OCI-M1 (cell line): ENCODE measurements around the gene RNPS1.
"Not testable (repeated sequence)": the region's sequence is repeated elsewhere in the genome, so short reads cannot be mapped to it uniquely, and the experiment has no call there.

Experiments used
- DNase-seq: peaks from one replicate; lab custom pipeline; 2025; lab: John Stamatoyannopoulos, UW

Gene RNPS1

GRCh38 chr16:2282866-2283555 is 15.1 kb upstream of the RNPS1 start:
- DNase-seq = no peak

DNA sequence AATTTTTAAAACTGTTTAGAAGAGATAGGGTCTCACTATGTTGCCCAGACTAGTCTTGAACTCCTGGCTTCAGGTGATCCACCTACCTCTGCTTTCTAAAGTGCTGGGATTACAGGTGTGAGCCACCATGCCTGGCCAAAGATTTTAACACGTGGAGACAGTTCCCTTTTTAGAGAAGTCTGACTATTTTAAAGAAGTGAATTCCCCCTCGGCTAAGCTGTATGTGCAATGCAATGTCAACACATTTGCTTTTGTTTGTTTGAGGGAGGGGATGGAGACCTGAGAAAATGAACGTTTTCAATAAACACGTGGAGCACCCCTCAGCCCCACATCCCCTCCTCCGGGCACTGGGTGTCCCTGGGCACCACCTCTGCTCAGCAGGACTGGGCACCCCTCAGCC is 14.3 kb upstream of the RNPS1 start:
- DNase-seq = no peak

- DNase-seq = no peak
Observed at GRCh38 chr16:2280981-2281542, 13.1 kb upstream of the RNPS1 start.

DNA sequence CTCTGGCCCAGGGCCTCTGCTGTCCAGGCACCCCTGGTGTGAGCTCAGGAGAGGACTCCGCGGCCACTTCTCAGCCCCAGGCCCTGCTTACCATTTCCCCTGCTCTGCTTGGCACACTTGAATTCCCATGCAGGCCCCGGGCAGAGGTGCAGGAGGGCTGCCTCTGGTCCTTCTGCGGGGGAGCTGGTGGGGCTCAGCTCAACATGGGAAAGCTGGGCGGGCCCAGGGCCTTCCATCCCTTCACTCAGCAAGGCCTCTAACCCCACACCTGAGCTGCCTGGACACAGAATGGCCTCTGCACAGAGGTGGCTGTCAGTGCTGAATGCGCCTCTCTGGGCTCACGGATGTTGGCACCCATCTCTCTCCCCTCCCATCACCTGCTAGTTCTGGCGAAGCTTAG is 12.5 kb upstream of the RNPS1 start:
- no peak for DNase-seq

- DNase-seq = no peak
Observed at GRCh38 chr16:2278956-2279800, 11.3 kb upstream of the RNPS1 start.

DNA sequence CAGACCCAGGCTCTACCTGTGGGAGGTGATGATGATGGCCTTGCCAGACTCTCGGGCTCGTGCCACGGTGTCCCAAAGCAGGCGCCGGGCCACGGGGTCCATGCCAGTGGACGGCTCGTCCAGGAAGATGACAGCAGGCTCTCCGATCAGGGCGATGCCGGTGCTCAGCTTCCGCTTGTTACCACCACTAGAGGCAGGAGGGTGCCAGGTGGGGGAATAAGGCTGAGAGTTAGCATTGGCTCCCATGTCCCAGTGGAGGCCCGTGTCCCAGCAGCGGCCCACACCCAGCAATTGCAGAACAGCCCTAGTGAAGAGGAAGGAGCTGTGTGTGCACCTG is 10.3 kb upstream of the RNPS1 start:
- no peak for DNase-seq

DNA sequence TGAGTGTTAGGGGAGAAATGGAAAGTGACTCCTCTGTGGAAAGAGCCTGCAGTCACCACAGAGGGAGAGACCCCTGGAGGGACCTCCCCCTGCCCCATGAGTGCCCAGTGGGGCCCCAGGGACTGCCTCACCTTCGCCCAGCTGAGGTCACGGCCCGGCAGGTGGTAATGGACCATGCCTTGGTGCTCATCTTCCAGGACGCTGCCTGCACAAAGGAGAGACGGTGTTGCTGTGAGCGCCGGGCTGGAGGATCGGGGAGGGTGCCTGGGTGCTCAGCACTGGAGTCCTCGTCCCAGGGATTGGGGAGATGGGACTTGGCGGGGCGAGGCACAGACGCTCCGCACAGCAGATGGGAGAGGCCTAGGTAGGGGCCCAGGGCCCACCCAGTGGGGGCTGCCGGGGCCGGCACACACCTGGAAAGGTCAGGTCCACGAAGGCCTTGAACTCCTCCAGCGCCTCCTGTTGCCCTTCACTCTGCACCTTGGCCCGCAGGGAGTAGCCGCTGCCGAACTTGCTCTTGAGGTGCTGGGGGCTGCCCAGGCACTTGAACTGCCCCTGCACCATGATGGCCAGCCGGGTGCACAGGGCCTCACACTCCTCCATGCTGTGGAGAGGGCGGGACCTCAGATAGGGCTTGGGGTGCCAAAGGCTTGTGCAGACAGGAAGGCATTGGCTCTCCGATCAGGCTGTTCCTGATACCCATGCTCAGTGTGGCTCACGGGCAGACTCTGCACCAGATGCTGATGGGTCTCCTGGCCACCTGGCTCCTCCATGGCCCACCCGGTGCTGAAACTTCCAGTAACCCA is 9.7 kb upstream of the RNPS1 start:
- DNase-seq = no peak

GRCh38 chr16:2276368-2277195 is 8.7 kb upstream of the RNPS1 start:
- DNase-seq = no peak

- no peak for DNase-seq
Observed at GRCh38 chr16:2275476-2276367, 7.8 kb upstream of the RNPS1 start.

DNA sequence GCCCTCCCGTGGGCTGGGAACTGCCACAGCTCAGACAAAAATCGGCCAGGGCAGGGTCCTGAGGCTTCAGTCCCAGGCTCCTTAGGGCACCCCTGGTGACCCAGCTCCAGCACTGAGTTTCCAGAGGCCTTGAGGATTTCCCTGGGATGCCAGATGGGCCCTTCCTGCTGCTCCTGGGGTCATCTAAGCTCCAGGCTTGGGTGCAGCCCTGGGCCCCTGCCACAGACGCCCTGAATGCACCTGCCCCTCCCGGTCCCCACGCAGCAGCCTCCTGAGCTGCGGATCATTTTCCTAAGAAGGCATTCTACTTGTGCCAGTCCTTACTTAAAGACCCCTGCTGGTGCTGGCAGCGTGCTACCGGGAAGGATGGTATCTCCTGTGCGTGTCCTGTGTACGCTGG is 6.0 kb upstream of the RNPS1 start:
- no peak for DNase-seq

- DNase-seq = no peak
Observed at GRCh38 chr16:2273484-2273883, 5.6 kb upstream of the RNPS1 start.

GRCh38 chr16:2271848-2272461 is 4.0 kb upstream of the RNPS1 start:
- no peak for DNase-seq

- DNase-seq = no peak
Observed at GRCh38 chr16:2270588-2271470, 2.9 kb upstream of the RNPS1 start.

DNA sequence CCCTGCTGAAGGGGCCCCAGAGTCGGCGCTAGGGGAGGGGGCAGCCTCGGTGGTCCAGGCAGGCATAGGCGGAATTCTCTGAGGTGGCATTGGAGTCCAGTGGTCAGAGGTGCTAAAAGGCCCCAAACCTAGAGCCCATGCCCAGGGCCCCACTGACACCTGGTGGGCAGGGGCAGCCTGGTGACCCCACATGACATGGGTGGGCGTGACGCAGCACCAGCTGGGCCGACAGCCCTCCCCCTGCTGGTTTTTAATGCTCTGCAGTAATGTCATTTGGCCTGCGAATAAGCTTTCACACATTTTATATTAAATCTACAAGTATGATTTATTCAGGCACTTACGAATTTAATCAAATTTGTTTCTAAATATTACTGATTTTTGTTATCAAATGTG is 2.1 kb upstream of the RNPS1 start:
- DNase-seq = no peak

DNA sequence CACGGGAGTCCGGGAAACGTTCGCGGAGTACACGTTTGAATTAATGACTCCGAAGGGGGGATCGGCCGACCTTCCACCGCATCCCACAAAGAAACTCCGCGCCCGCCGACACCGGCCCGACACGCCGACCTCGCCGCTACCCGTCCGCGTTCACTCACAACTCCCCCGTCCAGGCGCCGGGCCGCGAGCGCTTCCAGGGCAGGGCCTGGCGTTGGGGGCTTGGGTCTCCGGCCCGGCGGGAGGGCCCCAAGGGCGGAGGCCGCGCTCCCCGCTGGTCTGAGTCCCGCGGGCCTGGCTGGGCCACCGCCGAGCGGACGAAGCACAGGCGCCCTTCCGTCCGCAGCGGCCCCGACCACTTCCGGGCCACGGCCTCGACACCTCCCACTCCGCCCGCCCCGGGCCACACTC is 417 bp downstream of the RNPS1 start:
- not testable (repeated sequence) for DNase-seq

DNA sequence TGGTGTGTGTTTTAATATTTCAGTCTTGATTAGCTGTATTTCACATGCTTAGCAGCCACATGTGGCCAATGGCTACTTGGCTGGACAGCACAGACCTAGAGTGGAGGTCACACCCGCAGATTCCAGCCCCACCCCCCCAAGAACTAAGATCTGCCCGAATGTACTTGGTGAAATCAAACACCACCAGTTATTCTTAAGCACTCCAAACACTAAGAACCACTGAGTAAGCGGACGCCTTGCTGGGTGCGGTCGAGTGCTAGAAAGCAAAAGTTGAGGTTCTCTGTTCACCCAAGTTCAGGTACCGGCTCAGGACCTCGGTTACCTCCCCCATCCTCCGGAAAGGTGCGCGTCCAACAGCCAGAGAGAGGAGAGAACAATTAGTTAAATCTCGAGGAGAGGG is 1.0 kb downstream of the RNPS1 start:
- DNase-seq = peak; percentile 5

DNA sequence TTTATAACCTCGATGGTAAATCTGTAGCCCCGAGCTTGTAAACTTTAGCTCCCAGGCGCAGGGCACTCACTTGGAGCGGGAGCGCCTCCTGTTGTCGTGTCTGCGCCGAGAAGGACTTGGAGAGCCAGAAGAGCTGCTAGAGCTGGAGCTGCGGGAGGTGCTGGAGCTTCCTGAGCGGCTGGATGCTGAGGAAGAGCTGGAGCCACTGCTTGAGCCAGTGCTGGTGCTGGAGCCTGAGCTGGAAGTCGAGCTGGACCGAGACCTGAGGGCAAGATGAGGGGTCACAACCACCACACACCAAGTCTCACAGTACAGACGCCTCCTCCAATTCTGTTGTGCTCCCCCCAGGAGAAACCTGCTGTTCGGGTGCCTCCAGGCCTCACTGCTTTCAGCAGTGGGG is 4.9 kb downstream of the RNPS1 start:
- not testable (repeated sequence) for DNase-seq

GRCh38 chr16:2260250-2260649 is 7.7 kb downstream of the RNPS1 start:
- DNase-seq = no peak

DNA sequence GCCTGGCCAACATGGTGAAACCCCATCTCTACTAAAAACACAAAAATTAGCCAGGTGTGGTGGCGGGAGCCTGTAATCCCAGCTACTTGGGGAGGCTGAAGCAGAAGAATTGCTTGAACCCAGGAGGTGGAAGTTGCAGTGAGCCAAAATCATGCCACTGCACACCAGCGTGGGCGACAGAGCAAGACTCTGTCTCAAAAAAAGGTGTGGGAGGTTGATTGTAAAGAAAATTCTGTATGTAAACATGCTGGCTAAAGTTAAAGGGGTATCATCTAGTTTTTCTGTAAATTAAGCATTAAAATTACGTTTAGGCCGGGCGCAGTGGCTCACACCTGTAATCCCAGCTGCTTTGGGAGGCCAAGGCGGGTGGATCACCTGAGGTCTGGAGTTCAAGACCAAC is 9.4 kb downstream of the RNPS1 start:
- not testable (repeated sequence) for DNase-seq
